Right atrium auricular region (tissue), 2 donors: ENCODE data around the gene CDKN1A. TPM values are rescaled to one million over a fixed set of nuclear protein-coding genes. Genes with fewer than 3 reads are reported as not detected.

Experiments
- DNase-seq: peaks from one replicate; pipeline ENCODE4 v3.0.0-alpha.2; 2019; ENCODE audit warnings: low spot score
- H3K27ac ChIP-seq, 2 donors: fragments of 200-600 bp; sonication (generic); 1 replicate in 1 of 2; 2 replicates in 1 of 2; pipeline ENCODE4 v1.5.1; 2016 to 2019
- H3K27me3 ChIP-seq, 2 donors: fragments of 200-600 bp; sonication (generic); one replicate each; pipeline versions ENCODE4 v1.5.1 to v1.6.0; 2017 to 2019
- H3K36me3 ChIP-seq: fragments of 200-600 bp; sonication (generic); one replicate; pipeline ENCODE4 v1.5.1; 2016
- H3K4me1 ChIP-seq, 2 donors: fragments of 200-600 bp; sonication (generic); one replicate each; pipeline versions ENCODE4 v1.5.1 to v1.6.0; 2017 to 2019
- H3K4me3 ChIP-seq, 2 donors: fragments of 200-600 bp; sonication (generic); 1 replicate in 1 of 2; 2 replicates in 1 of 2; pipeline ENCODE4 v1.5.1; 2017 to 2019; ENCODE audit warnings: mild to moderate bottlenecking in 1 of 2, moderate library complexity in 1 of 2
- H3K9me3 ChIP-seq, 2 donors: fragments of 200-600 bp; sonication (generic); one replicate each; pipeline ENCODE4 v1.5.1; 2019
- CTCF ChIP-seq, 2 donors: fragments of 200-600 bp; sonication (generic); IDR thresholded peaks; one replicate each; pipeline ENCODE4 v1.5.1; 2019; ENCODE audit warnings: antibody characterized with exemption in 2 of 2
- total RNA-seq, 2 donors: library from RNA; depleted of rRNA; stranded (reverse); fragments of >200 nt; gene quantifications; one replicate each; pipeline ENCODE4 v1.1.0, GENCODE V29; 2016

Gene CDKN1A
- total RNA-seq, 2 donors from 2014 or later, result 63.8 to 128 TPM

- H3K9me3 ChIP-seq, result no peaks in the 10 kb centered on the region
- TF ChIP-seq CTCF (IDR thresholded peaks at IDR 0.05), result no peak
- H3K4me1 ChIP-seq, result peaks cover 0 to 21% of the 10 kb centered on the region in 2 donors
- no peak overlapping the region for H3K4me3 ChIP-seq
- H3K27me3 ChIP-seq, result no peaks in the 10 kb centered on the region
- no peak overlapping the region for H3K27ac ChIP-seq
- H3K36me3 ChIP-seq, result no peaks in the 10 kb centered on the region
- no peak for DNase-seq
Measured at GRCh38 chr6:36663504-36664446, 14.7 kb upstream of the CDKN1A start.

- DNase-seq, result no peak
- Histone ChIP-seq H3K27ac (no peak overlapping the region), H3K4me1 (peaks cover 0 to 21% of the 10 kb centered on the region in 2 donors), H3K27me3 (no peaks in the 10 kb centered on the region), H3K9me3 (no peaks in the 10 kb centered on the region), H3K36me3 (no peaks in the 10 kb centered on the region), H3K4me3 (no peak overlapping the region)
- TF ChIP-seq CTCF (IDR thresholded peaks at IDR 0.05), result no peak
Measured at GRCh38 chr6:36665180-36665579, 13.3 kb upstream of the CDKN1A start.

GRCh38 chr6:36666287-36666686 is 12.2 kb upstream of the CDKN1A start:
- H3K9me3 ChIP-seq, result no peaks in the 10 kb centered on the region
- no peak for TF ChIP-seq CTCF (IDR thresholded peaks at IDR 0.05)
- peaks cover 0 to 13% of the 10 kb centered on the region in 2 donors for H3K4me1 ChIP-seq
- no peaks in the 10 kb centered on the region for H3K27me3 ChIP-seq
- no peak for DNase-seq
- H3K36me3 ChIP-seq, result no peaks in the 10 kb centered on the region
- no peak overlapping the region for H3K4me3 ChIP-seq
- no peak overlapping the region for H3K27ac ChIP-seq

- Histone ChIP-seq H3K27ac (peak overlapping the region; percentile 14 to 48), H3K9me3 (no peaks in the 10 kb centered on the region), H3K4me3 (no peak overlapping the region), H3K4me1 (peaks cover 0 to 13% of the 10 kb centered on the region in 2 donors), H3K27me3 (no peaks in the 10 kb centered on the region), H3K36me3 (no peaks in the 10 kb centered on the region)
- peak; percentile 89 for DNase-seq
- TF ChIP-seq CTCF (IDR thresholded peaks at IDR 0.05), result no peak
Measured at GRCh38 chr6:36666826-36667591, 11.5 kb upstream of the CDKN1A start.

- no peak overlapping the region for H3K27ac ChIP-seq
- peaks cover 0 to 13% of the 10 kb centered on the region in 2 donors for H3K4me1 ChIP-seq
- H3K27me3 ChIP-seq, result no peaks in the 10 kb centered on the region
- no peaks in the 10 kb centered on the region for H3K9me3 ChIP-seq
- H3K36me3 ChIP-seq, result no peaks in the 10 kb centered on the region
- DNase-seq, result no peak
- no peak overlapping the region for H3K4me3 ChIP-seq
- no peak for TF ChIP-seq CTCF (IDR thresholded peaks at IDR 0.05)
Measured at GRCh38 chr6:36668591-36668990, 9.9 kb upstream of the CDKN1A start.
